ENCODE results near the gene PAX7.

DNA sequence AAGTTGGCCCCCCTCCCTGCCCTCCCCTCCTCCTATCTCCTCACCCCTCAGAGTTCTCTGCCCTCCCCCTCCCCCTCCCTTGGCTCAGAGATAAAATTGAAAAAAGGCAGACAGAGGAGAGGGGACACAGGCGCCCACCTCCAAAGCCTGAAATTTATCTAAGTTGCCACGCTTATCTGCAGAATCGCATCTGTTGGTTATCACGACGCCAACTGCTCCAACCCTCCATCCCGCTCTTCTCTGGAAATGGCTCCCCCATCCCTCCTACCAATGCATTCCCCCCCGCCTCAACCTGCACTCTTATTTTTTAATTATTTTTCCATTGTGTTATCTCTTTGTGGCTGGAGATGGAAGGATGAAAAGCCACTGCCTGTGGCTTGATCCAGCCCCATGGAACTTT is 138.5 kb downstream of the PAX7 start:
- TF ChIP-seq CTCF (IDR thresholded peaks at IDR 0.05) (no peak), EZH2 (IDR thresholded peaks at IDR 0.05; ENCODE audit: borderline replicate concordance, insufficient read depth, low read depth, low read length, poor library complexity, severe bottlenecking) (no peak)

All from B cell (primary cell).